Adrenal gland (tissue), 12 donors: ENCODE results near the gene RNF207. TPM values are rescaled to one million over a fixed set of nuclear protein-coding genes. Genes with fewer than 3 reads are reported as not detected.

Source experiments
- DNase-seq, 7 donors: peaks; one replicate each; pipeline ENCODE4 v3.0.0-alpha.2; 2019 to 2020
- H3K27ac ChIP-seq, 5 donors: fragments of 200-600 bp; sonication (generic) in 4 of 5; 1 replicate in 3 of 5; 2 replicates in 2 of 5; pipeline versions ENCODE4 v1.5.1 to v1.8.0; 2016 to 2020; ENCODE audit warnings: mild to moderate bottlenecking in 1 of 5
- H3K27me3 ChIP-seq: fragments of 200-600 bp; 2 replicates; pipeline ENCODE4 v1.8.0; 2021
- H3K36me3 ChIP-seq, 2 donors: fragments of 200-600 bp; replicated peaks in 1 of 2; 1 replicate in 1 of 2; 2 replicates in 1 of 2; pipeline versions ENCODE4 v1.5.1 to v1.8.0; 2018 to 2022
- H3K4me1 ChIP-seq, 2 donors: fragments of 200-600 bp; replicated peaks in 1 of 2; 1 replicate in 1 of 2; 2 replicates in 1 of 2; pipeline versions ENCODE4 v1.5.1 to v1.8.0; 2018 to 2021
- H3K4me3 ChIP-seq, 4 donors: fragments of 200-600 bp; sonication (generic) in 3 of 4; one replicate each; pipeline ENCODE4 v1.5.1; 2016 to 2018
- H3K9me3 ChIP-seq, 3 donors: fragments of 200-600 bp; sonication (generic) in 1 of 3; replicated peaks in 1 of 3; 1 replicate in 2 of 3; 2 replicates in 1 of 3; pipeline versions ENCODE4 v1.5.1 to v1.8.0; 2016 to 2021
- POLR2A ChIP-seq, 2 donors: fragments of 450-650 bp; IDR thresholded peaks; one replicate each; pipeline ENCODE4 v1.6.1; 2017; ENCODE audit warnings: antibody characterized with exemption in 2 of 2, mild to moderate bottlenecking in 2 of 2, moderate library complexity in 1 of 2
- WGBS, 4 donors: extraction: QIAGEN DNeasy Blood & Tissue Kit in 2 of 4; methylation state at CpG; one replicate each; pipeline versions ENCODE4 v1.1.5 to v1.1.7; 2013 to 2017; 5-methylcytosine and 5-hydroxymethylcytosine counted together
- intact Hi-C, 2 donors: fragments of 100-400 bp; cut with DNase I; formaldehyde crosslinking; loops; one replicate each; pipeline versions ENCODE4 v1.14.1 to v1.15.0; 2022 to 2023
- polyA plus RNA-seq, 3 donors: library from polyadenylated mRNA; stranded (reverse); fragments of 200-250 nt in 2 of 3; fragments of 350-450 nt in 1 of 3; fragmentation: Illumina TruSeq in 1 of 3; extraction: RNeasy Lipid Tissue Mini Kit (QIAGEN cat#74804) in 1 of 3; gene quantifications; one replicate each; pipeline ENCODE4 v1.2.3, GENCODE V29; 2013 to 2014
- total RNA-seq, 9 donors: library from RNA; depleted of rRNA in 4 of 9; stranded (reverse); fragments of >200 nt in 4 of 9; fragments of 120-200 nt in 1 of 9; fragmentation: NEBNext Ultra II Directional in 1 of 9; extraction: Animal tissue kit (Norgen Biotek cat#: 25700) in 1 of 9; gene quantifications; one replicate each; pipeline versions ENCODE4 v1.1.0 to v1.2.4, GENCODE V29; 2013 to 2023
- TF ChIP-seq, protein P1 (sequence below), 6 experiments: fragments of 450-650 bp in 4 of 6; fragments of 200-600 bp in 2 of 6; sonication (generic) in 1 of 6; IDR thresholded peaks; 1 replicate in 5 of 6; 2 replicates in 1 of 6; pipeline versions ENCODE4 v1.5.1 to v1.8.0; 2016 to 2021; ENCODE audit warnings: antibody characterized with exemption in 6 of 6, mild to moderate bottlenecking in 2 of 6, moderate library complexity in 1 of 6
- donor health status: healthy with polysubstance abuse.
- donor health status: Bipolar disorder and iron deficiency.
- donor health status: DM: yes; HTN: yes; CAD: no.
- donor health status: DM: no; HTN: no; CAD: no.
- donor health status: DM: no; HTN: no; CAD: no.
- donor health status: DM: yes; HTN: yes; CAD: no.

The RNF207 gene
- total and polyA plus RNA-seq, 12 donors = 2.2 to 47.4 (median 11.3) TPM

DNA sequence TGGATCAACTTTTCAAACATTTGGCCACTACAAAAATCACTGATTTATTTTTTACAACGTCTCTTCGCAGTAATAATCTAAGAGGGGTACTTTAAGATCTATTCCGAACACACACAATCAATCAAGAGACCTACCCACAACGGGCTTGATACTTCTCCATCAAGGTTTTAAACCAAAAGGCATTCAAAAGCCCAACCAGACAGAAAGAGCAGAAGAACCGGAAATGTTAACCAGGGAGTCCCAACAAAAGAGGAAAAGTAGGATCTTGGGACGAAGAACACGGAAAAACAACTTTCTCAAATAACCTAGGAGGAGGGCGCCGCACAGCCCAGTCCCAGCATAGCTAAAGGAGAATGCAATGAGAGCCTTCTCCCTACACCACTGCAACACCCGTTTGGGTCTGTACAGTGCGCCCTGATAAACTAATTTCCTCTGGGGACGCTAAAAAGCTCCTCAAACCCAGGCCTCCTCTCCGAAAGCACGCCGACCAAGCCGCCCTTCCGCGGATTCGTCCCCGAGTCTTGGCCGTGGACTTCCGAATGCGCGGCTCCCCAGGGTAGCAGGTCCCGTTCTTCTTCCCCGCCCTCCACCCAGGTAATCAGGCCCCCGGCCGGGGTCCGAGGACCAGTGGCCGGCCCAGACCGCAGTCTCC, 7.1 kb upstream of the RNF207 start:
- Histone ChIP-seq H3K36me3 (peaks cover 0 to 34% of the 10 kb centered on the region in 2 donors), H3K9me3 (no peaks in the 10 kb centered on the region), H3K27ac (peak overlapping the region in 4 of 5 donors; percentile 75 to 90 (median 79)), H3K4me1 (peaks cover 9 to 21% of the 10 kb centered on the region in 2 donors), H3K4me3 (peak overlapping the region; percentile 78 to 97 (median 88)), H3K27me3 (no peaks in the 10 kb centered on the region)
- peak in 2 of 7 donors; percentile 32 to 40 for DNase-seq
- intact Hi-C loops = no loop called here
- TF ChIP-seq, protein P1, sequence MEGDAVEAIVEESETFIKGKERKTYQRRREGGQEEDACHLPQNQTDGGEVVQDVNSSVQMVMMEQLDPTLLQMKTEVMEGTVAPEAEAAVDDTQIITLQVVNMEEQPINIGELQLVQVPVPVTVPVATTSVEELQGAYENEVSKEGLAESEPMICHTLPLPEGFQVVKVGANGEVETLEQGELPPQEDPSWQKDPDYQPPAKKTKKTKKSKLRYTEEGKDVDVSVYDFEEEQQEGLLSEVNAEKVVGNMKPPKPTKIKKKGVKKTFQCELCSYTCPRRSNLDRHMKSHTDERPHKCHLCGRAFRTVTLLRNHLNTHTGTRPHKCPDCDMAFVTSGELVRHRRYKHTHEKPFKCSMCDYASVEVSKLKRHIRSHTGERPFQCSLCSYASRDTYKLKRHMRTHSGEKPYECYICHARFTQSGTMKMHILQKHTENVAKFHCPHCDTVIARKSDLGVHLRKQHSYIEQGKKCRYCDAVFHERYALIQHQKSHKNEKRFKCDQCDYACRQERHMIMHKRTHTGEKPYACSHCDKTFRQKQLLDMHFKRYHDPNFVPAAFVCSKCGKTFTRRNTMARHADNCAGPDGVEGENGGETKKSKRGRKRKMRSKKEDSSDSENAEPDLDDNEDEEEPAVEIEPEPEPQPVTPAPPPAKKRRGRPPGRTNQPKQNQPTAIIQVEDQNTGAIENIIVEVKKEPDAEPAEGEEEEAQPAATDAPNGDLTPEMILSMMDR (IDR thresholded peaks at IDR 0.05) = no peak
- TF ChIP-seq POLR2A (IDR thresholded peaks at IDR 0.05) = no peak
- 0 to 1% (median 1%) methylated on average over 19 to 31 of the region's 31 CpGs for WGBS, 4 donors

DNA sequence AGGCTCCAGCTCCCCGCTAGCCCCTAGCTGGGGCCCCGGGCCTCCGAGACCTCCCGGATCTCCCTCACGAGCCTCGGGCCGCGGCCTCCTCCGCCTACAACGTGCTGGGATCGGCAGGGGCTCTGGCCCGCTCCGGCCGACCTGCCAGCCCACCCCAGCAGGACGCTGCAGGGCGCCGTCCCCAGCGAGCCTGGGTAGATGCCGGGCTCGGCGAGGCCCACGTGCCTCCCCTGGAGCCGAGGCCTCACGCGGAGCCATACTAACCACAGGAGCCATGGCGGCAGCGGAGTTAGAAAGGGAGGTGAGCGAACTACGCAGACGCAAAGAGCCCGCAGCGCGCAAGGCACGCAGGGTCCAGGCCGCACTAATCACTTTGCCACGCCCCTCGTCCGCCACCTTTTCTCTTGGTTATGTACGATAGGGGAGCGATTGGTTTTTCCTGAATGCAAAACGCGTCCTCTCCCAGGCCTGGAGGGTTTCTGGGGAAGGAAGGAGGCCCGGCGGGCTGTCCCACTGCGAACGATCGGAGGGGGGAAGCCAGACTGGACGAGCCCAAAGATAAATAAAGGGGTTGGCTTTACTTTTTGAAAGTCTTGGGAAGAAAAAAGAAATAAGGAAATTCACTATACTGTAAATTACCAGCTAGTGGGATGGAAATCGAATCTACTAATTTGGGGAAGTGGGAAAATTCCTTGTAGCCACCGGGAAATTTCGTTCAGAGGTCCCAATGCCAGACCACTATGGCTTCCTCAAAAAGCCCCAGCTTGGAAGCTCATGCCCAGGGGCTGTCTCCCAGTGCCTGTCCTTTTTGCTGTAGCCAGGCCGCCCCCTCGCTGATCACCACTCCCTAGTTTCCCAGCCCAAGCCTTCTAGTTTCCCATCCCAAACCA, 6.4 kb upstream of the RNF207 start, which contains the start of gene RPL22:
Gene RPL22 (minus strand): TSS at position 298 of the 890 bp plus-strand sequence. CDS start 22 bp downstream, at position 276.
- Histone ChIP-seq H3K36me3 (peaks cover 0 to 26% of the 10 kb centered on the region in 2 donors), H3K4me1 (peaks cover 9 to 21% of the 10 kb centered on the region in 2 donors), H3K9me3 (no peaks in the 10 kb centered on the region), H3K4me3 (peak within 1 kb of the TSS; percentile 78 to 97 (median 88)), H3K27ac (peak within 1 kb of the TSS in 4 of 5 donors; percentile 75 to 90 (median 79)), H3K27me3 (no peaks in the 10 kb centered on the region)
- intact Hi-C loops = no loop called here
- peak; percentile 97 to 99 (median 99) for DNase-seq
- 1 to 2% (median 2%) methylated on average over 27 to 53 of the region's 53 CpGs for WGBS, 4 donors
- TF ChIP-seq, protein P1 (IDR thresholded peaks at IDR 0.05) = peak in 1 of 6 experiments; percentile 21
- peak; percentile 68 to 92 for TF ChIP-seq POLR2A (IDR thresholded peaks at IDR 0.05)

DNA sequence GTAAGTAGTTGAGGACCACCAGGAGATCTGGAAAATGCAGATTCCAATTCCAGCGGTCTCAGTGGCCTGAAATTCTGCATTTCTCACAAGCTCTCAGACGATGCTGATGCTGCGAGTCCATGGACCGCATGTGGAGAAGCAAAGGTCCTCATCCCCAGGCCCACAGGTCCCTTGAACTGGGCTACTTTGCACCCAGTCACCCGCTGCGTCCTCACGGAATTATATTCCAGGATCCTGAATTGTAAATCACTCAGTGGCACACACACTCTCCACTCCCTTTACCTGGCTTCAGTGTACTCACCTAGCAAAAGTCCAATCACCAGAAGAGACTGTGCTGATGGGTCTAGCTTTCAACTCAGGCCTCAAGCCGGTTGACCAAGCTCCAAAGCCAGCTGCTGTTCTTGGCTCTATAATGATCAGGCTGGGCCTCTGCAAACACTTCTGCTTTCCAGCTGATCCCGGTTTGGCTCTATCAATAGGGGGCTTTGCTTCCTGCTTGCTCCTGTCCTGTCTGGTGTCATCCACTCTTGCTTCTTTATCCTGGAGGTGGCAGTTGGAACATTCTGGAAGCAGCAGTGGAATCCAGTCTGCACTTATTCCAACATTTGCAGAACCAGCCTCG, 5.6 kb upstream of the RNF207 start:
- TF ChIP-seq POLR2A (IDR thresholded peaks at IDR 0.05) = no peak
- TF ChIP-seq, protein P1 (IDR thresholded peaks at IDR 0.05) = no peak
- no peaks in the 10 kb centered on the region for H3K9me3 ChIP-seq
- peaks cover 10 to 27% of the 10 kb centered on the region in 2 donors for H3K4me1 ChIP-seq
- intact Hi-C loops = no loop called here
- DNase-seq = no peak
- no peaks in the 10 kb centered on the region for H3K27me3 ChIP-seq
- H3K27ac ChIP-seq = peak overlapping the region in 4 of 5 donors; percentile 30 to 85 (median 62)
- WGBS, 4 donors = 60 to 67% (median 65%) methylated on average over 9 to 10 of the region's 10 CpGs
- H3K36me3 ChIP-seq = peaks cover 0 to 19% of the 10 kb centered on the region in 2 donors
- peak overlapping the region in 2 of 4 donors; percentile 7 to 97 for H3K4me3 ChIP-seq

DNA sequence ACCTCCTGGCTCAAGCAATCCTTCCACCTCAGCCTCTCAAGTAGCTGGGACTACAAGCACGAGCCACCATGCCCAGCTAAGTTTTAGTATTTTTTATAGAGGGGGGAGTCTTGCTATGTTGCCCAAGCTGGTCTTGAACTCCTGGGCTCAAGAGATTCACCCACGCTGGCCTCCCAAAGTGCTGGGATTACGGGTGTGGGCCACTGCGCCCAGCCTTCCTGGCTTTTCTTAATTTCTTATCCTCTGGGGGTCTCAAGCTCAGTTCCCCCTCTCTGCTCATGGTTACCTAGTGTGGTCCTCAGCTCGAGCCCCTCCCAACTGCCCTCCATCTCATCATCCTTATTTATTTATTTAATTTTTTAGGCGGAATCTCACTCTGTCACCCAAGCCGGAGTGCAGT, 3.7 kb upstream of the RNF207 start:
- DNase-seq = no peak
- TF ChIP-seq, protein P1 (IDR thresholded peaks at IDR 0.05) = no peak
- no peak for TF ChIP-seq POLR2A (IDR thresholded peaks at IDR 0.05)
- Histone ChIP-seq H3K27me3 (no peaks in the 10 kb centered on the region), H3K4me3 (no peak overlapping the region), H3K27ac (no peak overlapping the region), H3K9me3 (no peaks in the 10 kb centered on the region), H3K36me3 (no peaks in the 10 kb centered on the region), H3K4me1 (peaks cover 15 to 38% of the 10 kb centered on the region in 2 donors)
- intact Hi-C loops = no loop called here
- 80 to 85% (median 82%) methylated on average over 7 of the region's 7 CpGs for WGBS, 4 donors
